Measurements from ENCODE around the gene COBL.

Gene COBL

GRCh38 chr7:51303142-51303525, 13.5 kb downstream of the COBL start:
- no peak for DNase-seq (ENCODE audit: low read depth)

- no peak for DNase-seq (ENCODE audit: low read depth)
Observed at GRCh38 chr7:51301806-51302205, 14.8 kb downstream of the COBL start.

GRCh38 chr7:51300762-51301674, 15.6 kb downstream of the COBL start:
- DNase-seq (ENCODE audit: low read depth), result no peak

- no peak for DNase-seq (ENCODE audit: low read depth)
Observed at GRCh38 chr7:51299391-51300133, 17.0 kb downstream of the COBL start.

GRCh38 chr7:51298912-51299311, 17.7 kb downstream of the COBL start:
- DNase-seq (ENCODE audit: low read depth), result no peak

GRCh38 chr7:51297986-51298385, 18.6 kb downstream of the COBL start:
- DNase-seq (ENCODE audit: low read depth), result no peak

GRCh38 chr7:51295440-51296245, 21.0 kb downstream of the COBL start:
- DNase-seq (ENCODE audit: low read depth), result no peak

GRCh38 chr7:51292596-51292995, 24.0 kb downstream of the COBL start:
- no peak for DNase-seq (ENCODE audit: low read depth)

GRCh38 chr7:51290702-51291540, 25.7 kb downstream of the COBL start:
- no peak for DNase-seq (ENCODE audit: low read depth)

GRCh38 chr7:51290304-51290637, 26.3 kb downstream of the COBL start:
- no peak for DNase-seq (ENCODE audit: low read depth)

- DNase-seq (ENCODE audit: low read depth), result no peak
Observed at GRCh38 chr7:51289623-51290303, 26.8 kb downstream of the COBL start.

GRCh38 chr7:51288896-51289622, 27.6 kb downstream of the COBL start:
- no peak for DNase-seq (ENCODE audit: low read depth)

- DNase-seq (ENCODE audit: low read depth), result no peak
Observed at GRCh38 chr7:51286401-51286800, 30.2 kb downstream of the COBL start.

- no peak for DNase-seq (ENCODE audit: low read depth)
Observed at GRCh38 chr7:51280156-51280555, 36.5 kb downstream of the COBL start.

GRCh38 chr7:51279391-51280023, 37.1 kb downstream of the COBL start:
- DNase-seq (ENCODE audit: low read depth), result no peak

GRCh38 chr7:51278797-51279196, 37.8 kb downstream of the COBL start:
- no peak for DNase-seq (ENCODE audit: low read depth)

- no peak for DNase-seq (ENCODE audit: low read depth)
Observed at GRCh38 chr7:51276967-51277366, 39.6 kb downstream of the COBL start.

- no peak for DNase-seq (ENCODE audit: low read depth)
Observed at GRCh38 chr7:51276091-51276605, 40.5 kb downstream of the COBL start.

- no peak for DNase-seq (ENCODE audit: low read depth)
Observed at GRCh38 chr7:51275532-51275931, 41.1 kb downstream of the COBL start.

GRCh38 chr7:51274955-51275354, 41.7 kb downstream of the COBL start:
- no peak for DNase-seq (ENCODE audit: low read depth)
